ENCODE data around the gene PTPN3. TPM values are rescaled to one million over a fixed set of nuclear protein-coding genes. Genes with fewer than 3 reads are reported as not detected.
"Not testable (repeated sequence)": the region's sequence is repeated elsewhere in the genome, so short reads cannot be mapped to it uniquely, and the experiment has no call there.

Gene PTPN3
- total RNA-seq, 1 experiment from 2014 or later = 10.3 TPM

DNA sequence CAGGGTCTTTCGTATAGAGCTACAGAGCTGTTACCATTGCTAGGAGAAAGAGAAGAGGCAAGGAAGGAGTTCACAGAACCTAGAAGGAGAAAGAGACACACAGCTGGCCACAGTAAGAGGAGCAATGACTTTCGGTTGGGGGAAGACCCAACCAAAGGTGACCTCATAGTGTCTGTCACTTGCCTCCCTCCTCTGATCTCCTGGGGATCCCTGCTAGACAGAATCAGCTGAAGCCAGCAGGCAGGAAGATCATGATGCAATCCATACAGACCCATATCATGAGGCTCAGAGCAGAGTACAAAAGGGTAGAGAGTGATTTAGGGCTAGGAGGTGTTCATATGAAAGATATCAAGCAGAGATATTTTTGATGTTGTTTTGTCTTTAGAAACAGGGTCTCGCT lies 151.2 kb downstream of the PTPN3 start:
- DNase-seq (ENCODE audit: low spot score) = no peak

DNA sequence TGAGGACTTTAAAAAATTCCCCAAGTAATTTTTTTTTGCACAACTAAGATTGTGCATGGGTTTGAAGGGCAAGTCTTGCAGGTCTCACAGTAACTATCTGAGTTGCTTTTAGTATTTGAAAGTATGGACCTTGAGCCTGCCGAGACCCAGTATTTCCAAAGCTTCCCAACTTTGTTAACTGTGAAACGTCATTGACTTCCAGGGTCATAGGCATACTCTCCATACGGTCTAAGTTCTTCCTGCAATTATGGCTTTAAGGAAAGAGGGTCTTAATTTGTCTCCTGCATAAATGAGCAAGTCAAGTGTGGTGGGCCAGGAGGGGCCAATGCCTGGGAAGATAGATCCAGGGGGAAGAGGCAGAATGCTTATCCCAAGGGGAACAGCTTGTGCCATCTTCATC lies 153.2 kb downstream of the PTPN3 start:
- DNase-seq (ENCODE audit: low spot score) = no peak

DNA sequence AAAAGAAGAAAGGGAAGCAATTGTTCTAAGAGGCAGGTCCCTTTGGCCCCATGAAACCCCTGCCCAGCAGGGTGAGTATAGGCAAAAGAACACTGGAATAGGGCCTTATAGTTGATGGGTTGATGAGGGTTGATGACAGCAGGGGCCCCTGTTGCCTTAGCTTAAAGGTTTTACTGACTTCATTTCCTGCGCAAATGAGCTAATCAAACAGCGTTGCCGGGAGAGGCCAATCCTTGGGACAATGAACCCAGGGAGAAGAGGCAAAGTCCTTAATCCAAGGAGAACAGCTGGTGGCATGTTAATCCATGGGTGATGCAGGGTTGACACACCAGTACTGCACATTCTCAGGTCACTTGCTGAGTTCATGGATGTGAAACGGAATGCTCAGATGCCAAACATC lies 155.2 kb downstream of the PTPN3 start:
- no peak for DNase-seq (ENCODE audit: low spot score)

GRCh38 chr9:109341561-109341960 lies 156.5 kb downstream of the PTPN3 start:
- no peak for DNase-seq (ENCODE audit: low spot score)

DNA sequence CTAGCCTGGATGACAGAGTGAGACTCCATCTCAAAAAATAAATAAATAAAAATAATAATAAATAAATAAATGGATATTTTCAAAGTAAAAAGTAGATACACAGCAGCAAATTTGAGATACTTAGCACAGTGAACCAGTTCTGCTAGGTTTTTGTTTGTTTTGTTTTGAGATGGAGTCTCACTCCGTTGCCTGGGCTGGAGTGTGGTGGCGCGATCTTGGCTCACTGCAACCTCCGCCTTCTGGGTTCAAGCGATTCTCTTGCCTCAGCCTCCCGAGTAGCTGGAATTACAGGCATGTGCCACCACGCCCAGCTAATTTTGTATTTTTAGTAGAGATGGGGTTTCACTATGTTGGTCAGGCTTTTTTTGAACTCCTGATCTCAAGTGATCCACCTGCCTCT lies 157.1 kb downstream of the PTPN3 start:
- DNase-seq (ENCODE audit: low spot score) = not testable (repeated sequence)

GRCh38 chr9:109336409-109336808 lies 161.7 kb downstream of the PTPN3 start:
- DNase-seq (ENCODE audit: low spot score) = no peak

- no peak for DNase-seq (ENCODE audit: low spot score)
Measured at GRCh38 chr9:109335929-109336328, 162.2 kb downstream of the PTPN3 start.

- no peak for DNase-seq (ENCODE audit: low spot score)
Measured at GRCh38 chr9:109335121-109335520, 163.0 kb downstream of the PTPN3 start.

- DNase-seq (ENCODE audit: low spot score) = no peak
Measured at GRCh38 chr9:109331353-109331752, 166.8 kb downstream of the PTPN3 start.

DNA sequence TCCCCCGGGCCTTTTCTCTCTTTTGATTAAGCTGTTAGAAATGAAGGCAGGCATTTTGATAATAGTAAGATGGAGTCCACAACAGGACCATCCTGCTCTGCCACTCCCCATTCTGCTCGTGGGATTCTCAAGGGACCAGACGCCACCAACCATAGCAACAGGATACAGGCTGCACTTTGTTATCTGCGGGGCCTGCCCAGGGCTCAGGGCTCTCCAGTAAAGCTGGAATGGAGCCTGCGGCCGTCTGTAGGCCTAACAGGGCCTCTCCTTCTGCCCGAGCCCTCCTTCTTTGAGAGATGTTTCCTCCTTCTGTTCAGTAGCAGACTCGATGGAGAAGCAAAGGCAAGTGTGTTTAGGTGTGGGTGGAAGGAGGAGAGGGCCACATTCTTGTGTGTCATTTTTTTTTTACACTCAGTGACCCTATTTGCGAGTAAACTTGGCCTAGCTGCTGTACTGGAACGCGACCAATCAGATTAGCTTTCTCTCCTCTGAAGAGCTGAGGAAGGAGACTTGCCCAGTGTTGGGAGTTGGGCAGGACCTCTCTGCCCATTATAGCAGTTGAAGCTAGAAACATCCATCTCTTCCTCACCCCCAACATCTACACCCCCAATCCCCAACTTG lies 168.4 kb downstream of the PTPN3 start:
- no peak for DNase-seq (ENCODE audit: low spot score)

GRCh38 chr9:109328978-109329637 lies 169.0 kb downstream of the PTPN3 start:
- peak; percentile 79 for DNase-seq (ENCODE audit: low spot score)

Other genes starting within 250 kb of the PTPN3 start
- 0.93 and 1.7 TPM in 2 replicates for gene EPB41L4B, start 177.2 kb downstream of the PTPN3 start, total RNA-seq (2014; rRNA removed; shearing (Covaris generic))

All from A172 (cell line).